Dendritic cell treated with granulocyte-macrophage colony-stimulating factor and Interleukin-4, amounts not matched to agents 40 ng/mL and 50 ng/mL, for 4 days (primary cell): Measurements from ENCODE around the gene CACNA1D.

Experiments
- H3K27ac Mint-ChIP-seq: one replicate; pipeline ENCODE4 v1.8.0; 2022; ENCODE audit warnings: mild to moderate bottlenecking, mixed read lengths
- H3K27me3 Mint-ChIP-seq: one replicate; pipeline ENCODE4 v1.8.0; 2022; ENCODE audit warnings: mild to moderate bottlenecking, mixed read lengths
- H3K36me3 Mint-ChIP-seq: one replicate; pipeline ENCODE4 v1.8.0; 2022; ENCODE audit warnings: low read depth, mixed read lengths
- H3K4me1 Mint-ChIP-seq: one replicate; pipeline ENCODE4 v1.8.0; 2022; ENCODE audit warnings: low read depth, mixed read lengths
- H3K4me3 Mint-ChIP-seq: one replicate; pipeline ENCODE4 v1.8.0; 2022; ENCODE audit warnings: mild to moderate bottlenecking, moderate library complexity, mixed read lengths
- H3K9me3 Mint-ChIP-seq: one replicate; pipeline ENCODE4 v1.8.0; 2022; ENCODE audit warnings: mixed read lengths
- intact Hi-C: fragments of 100-400 bp; cut with micrococcal nuclease; formaldehyde crosslinking; loops from one replicate; pipeline ENCODE4 v1.15.0; 2022

The CACNA1D gene

DNA sequence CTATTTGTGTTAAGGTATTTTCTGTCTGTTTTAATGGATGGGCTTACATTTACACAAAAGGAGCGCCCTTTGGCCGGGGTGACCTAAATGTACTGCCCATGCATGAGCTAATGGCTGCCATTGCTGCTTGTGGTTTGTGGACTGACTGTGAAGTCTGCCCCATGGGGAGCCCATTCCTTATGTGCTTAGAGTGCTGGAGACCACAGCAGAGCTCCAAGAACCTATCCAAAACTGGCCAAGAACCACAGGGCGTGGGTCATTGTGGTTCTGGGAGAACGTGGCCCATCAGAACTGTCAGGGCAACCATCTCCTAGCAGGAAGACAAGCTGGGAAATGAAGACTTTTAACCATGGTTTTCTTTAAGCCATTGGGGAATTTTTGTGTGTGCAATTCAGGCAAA lies 246.5 kb downstream of the CACNA1D start:
- H3K27me3 Mint-ChIP-seq = peaks cover 2% of the 10 kb centered on the region
- peak overlapping the region; percentile 22 for H3K27ac Mint-ChIP-seq
- H3K4me3 Mint-ChIP-seq = no peak overlapping the region
- no peaks in the 10 kb centered on the region for H3K9me3 Mint-ChIP-seq
- H3K4me1 Mint-ChIP-seq = peaks cover 23% of the 10 kb centered on the region
- intact Hi-C loops = no loop called here
- H3K36me3 Mint-ChIP-seq = no peaks in the 10 kb centered on the region

DNA sequence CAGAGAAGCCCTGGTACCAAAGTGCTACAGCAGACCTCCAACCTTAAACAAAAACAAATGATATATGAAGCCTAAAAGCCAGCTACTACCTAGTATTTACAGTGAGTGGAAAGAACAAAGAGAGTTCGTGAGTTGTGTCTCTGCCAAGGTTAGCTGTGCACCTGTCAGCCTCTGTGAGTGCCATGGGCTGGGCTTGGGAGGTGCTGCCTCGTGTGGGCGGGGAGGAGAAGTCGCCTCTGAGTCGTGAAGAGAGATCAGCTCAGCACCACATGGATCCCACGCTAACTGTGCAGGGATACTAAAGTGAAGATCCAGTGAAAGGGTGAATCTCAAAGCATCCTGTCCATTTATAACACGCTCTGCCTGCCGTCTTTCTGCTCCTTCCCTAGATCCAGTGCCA lies 249.9 kb downstream of the CACNA1D start:
- H3K4me1 Mint-ChIP-seq = peaks cover 56% of the 10 kb centered on the region
- intact Hi-C loops = no loop called here
- H3K27me3 Mint-ChIP-seq = peaks cover 2% of the 10 kb centered on the region
- no peaks in the 10 kb centered on the region for H3K9me3 Mint-ChIP-seq
- H3K36me3 Mint-ChIP-seq = peaks cover 23% of the 10 kb centered on the region
- H3K4me3 Mint-ChIP-seq = peak overlapping the region; percentile 38
- H3K27ac Mint-ChIP-seq = peak overlapping the region; percentile 61

DNA sequence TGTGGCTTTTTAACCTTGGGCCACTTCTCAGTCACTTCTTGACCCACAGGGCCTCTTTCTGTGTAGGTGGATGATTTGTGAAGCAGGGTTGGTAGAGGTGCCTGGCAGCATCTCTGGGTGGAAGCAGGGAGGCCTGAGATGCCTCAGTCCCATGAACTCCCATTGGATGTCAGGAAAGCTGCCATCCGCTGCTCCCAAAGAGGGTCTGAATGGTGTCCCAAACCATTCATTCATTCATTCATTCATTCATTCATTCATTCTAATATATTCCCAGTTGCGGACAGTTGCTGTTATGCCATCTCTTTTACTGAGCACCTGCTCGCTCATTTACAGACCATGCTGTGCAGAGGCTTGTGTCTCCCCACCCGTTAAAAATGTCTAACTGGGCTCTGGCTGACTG lies 253.1 kb downstream of the CACNA1D start:
- peaks cover 86% of the 10 kb centered on the region for H3K4me1 Mint-ChIP-seq
- H3K9me3 Mint-ChIP-seq = no peaks in the 10 kb centered on the region
- intact Hi-C loops = loop anchor here (5.0 kb wide), 1 partner anchor 145 kb away; the partner anchor contains the start of gene SELENOK
- no peak overlapping the region for H3K4me3 Mint-ChIP-seq
- H3K36me3 Mint-ChIP-seq = peaks cover 31% of the 10 kb centered on the region
- H3K27ac Mint-ChIP-seq = peak overlapping the region; percentile 99
- H3K27me3 Mint-ChIP-seq = no peaks in the 10 kb centered on the region

DNA sequence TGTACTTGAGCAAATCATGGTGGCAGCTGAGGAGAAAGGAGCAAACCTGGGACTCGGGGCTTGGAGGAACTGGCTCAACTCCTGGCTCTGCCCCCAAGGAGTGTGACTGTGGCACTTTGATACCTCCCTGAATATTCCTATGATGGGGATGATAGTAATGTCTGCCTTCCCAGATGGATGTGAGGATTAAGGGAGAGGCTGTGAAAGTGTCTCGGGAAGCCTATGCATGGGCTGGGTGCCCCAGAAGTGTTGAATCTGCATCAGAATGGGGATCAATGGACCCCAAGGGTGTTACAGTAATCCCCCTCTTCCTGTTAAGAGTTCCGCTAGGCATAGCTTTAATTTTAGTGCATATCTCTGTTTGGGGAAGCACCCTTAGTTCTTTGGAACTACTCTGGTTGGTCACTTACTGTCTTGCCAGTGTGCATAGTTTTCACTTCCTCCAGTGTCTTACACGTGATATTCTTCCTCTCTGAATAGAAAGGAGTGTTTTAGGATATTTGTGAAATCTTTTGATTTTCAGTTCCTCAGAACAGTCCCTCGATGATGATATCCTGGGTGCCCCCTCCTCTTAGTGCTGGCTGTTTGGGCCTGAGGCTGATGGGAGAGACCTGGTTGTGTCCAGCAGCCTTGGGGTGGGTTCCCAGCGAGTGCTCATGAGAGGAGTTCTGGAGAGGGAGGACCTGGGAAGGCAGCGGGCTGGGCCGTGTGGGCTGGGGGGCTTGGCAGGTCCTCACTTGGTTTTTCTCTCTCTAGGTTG lies 254.3 kb downstream of the CACNA1D start:
- Mint-ChIP-seq H3K27ac (peak overlapping the region; percentile 99), H3K9me3 (no peaks in the 10 kb centered on the region), H3K36me3 (peaks cover 31% of the 10 kb centered on the region), H3K4me1 (peaks cover 92% of the 10 kb centered on the region), H3K4me3 (peak overlapping the region; percentile 59), H3K27me3 (no peaks in the 10 kb centered on the region)
- intact Hi-C loops = loop anchor here (5.0 kb wide), 1 partner anchor 144 kb away; the partner anchor contains the start of gene SELENOK

DNA sequence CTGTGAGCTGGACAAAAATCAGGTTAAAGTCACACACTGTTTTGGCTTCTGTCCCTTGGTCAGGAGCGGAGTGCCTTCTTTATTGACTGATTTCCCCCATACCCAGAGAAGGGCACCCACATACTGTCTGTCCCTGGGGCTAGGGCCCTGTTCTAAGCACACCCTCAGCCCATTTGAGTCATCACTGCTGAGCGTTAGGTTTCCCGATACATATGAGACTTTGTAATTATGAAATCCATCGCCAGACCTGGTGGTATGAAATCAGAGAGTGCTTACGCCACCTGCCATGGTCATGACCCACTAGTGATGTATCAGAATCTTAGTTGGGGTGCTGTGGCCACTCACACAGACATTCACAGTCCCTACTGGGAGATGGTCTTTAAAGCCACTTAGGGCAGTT lies 255.0 kb downstream of the CACNA1D start:
- peak overlapping the region; percentile 99 for H3K27ac Mint-ChIP-seq
- H3K4me3 Mint-ChIP-seq = no peak overlapping the region
- H3K27me3 Mint-ChIP-seq = no peaks in the 10 kb centered on the region
- intact Hi-C loops = loop anchor here (5.0 kb wide), 1 partner anchor 143 kb away; the partner anchor contains the start of gene SELENOK
- H3K9me3 Mint-ChIP-seq = no peaks in the 10 kb centered on the region
- peaks cover 92% of the 10 kb centered on the region for H3K4me1 Mint-ChIP-seq
- H3K36me3 Mint-ChIP-seq = peaks cover 31% of the 10 kb centered on the region

DNA sequence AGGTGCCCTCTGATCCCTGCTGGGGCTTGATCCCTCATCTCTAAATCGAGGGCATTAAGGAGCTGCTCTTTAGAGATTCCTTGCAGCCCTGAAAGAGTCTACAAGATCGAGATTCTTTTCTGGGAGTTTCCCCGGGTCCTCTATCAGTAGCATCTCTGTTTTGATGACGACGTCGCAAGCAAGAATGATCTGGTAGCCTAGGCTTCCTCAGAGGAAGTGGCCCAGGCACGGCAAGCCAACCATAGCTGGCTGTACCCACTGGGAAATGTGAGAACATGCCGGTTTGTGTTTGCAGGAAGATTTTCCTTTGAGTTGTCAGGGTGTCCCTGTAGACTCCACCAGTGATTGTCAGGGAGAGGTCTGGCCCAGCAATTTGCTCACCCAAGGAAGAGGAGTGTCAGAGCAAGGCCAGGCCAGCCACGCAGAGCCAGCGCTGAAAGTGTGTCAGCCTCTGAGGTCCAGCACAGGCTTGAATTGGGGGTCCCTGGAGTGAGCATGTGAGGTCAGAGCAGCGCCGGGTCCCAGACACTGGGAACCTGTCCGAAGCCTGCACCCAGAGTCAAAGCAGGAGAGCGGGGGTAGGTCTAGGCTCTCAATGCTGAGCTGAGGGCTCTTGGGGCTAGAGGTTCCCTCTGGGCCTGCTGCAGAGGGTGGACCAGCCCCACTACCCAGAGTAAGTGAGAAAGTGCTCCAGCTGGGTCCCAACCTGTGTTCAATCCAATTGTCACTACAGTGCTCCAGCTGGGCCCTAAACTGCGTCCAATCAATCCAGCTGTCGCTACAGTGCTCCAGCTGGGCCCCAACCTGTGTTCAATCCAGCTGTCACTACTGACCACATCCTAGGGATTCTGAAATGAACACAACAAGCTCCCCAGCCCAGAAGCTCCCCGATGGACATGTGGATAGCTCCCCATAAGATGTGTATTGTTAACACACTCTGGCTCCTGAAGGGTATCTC lies 256.1 kb downstream of the CACNA1D start:
- Mint-ChIP-seq H3K27me3 (no peaks in the 10 kb centered on the region), H3K27ac (peak overlapping the region; percentile 99), H3K4me1 (peaks cover 95% of the 10 kb centered on the region), H3K36me3 (peaks cover 36% of the 10 kb centered on the region), H3K9me3 (no peaks in the 10 kb centered on the region), H3K4me3 (peak overlapping the region; percentile 14)
- intact Hi-C loops = loop anchor here (5.0 kb wide), 1 partner anchor 33 kb away; no protein-coding TSS in a partner anchor

DNA sequence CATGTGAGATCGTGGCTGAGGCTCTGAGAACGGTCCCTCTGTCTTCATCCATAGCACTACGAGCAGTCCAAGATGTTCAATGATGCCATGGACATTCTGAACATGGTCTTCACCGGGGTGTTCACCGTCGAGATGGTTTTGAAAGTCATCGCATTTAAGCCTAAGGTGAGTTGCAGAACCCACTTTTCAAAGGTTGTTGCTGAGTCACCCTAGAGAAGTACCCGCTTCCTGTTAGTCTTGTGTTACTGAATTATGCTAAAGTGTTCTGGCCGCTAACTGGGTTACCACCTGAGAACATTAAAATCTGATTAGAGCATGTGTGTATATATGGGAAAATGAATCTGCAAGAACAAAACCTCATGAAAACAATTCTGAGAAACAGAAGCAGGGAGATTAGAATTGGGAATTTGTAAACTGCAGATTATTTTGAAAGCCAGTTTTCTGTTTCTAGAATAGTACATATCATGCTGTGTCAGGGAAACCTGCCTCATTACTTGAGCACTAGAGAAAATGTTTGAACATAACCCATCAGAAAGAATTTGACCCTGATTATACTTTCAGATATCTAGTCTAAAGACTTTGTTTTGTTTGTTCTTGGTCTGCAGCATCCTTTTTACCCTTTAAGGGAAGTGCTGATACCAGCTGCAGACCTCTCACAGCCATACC lies 259.2 kb downstream of the CACNA1D start:
- Mint-ChIP-seq H3K4me1 (peaks cover 85% of the 10 kb centered on the region), H3K36me3 (peaks cover 22% of the 10 kb centered on the region)
- intact Hi-C loops = loop anchor here (5.0 kb wide), 1 partner anchor 36 kb away; no protein-coding TSS in a partner anchor

DNA sequence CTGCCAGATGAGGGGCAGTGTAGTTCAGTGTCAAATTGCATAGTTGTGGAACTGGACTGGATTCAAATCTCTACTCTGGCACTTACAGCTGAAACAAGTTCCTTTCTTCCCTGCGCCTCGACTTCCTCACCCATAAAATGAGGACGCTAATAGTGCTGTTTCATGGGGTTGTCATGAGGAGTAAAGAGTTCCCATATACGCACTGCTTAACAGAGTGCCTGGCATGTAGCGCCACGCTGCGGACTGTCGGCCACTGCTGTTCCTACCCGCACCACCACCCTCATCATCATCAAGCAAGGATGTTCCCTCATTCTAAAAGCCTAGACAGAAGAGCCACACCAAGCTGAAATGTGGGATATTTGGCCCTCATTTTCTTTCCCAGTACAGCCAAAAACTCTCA lies 259.9 kb downstream of the CACNA1D start:
- intact Hi-C loops = loop anchor here (5.0 kb wide), 1 partner anchor 37 kb away; no protein-coding TSS in a partner anchor
- Mint-ChIP-seq H3K27ac (peak overlapping the region; percentile 99), H3K36me3 (peaks cover 23% of the 10 kb centered on the region), H3K4me1 (peaks cover 78% of the 10 kb centered on the region), H3K4me3 (no peak overlapping the region), H3K9me3 (no peaks in the 10 kb centered on the region), H3K27me3 (peaks cover 9% of the 10 kb centered on the region)

More for the DNA sequence above, 259.2 kb downstream of the CACNA1D start:
- H3K27ac Mint-ChIP-seq = peak overlapping the region; percentile 99
- no peak overlapping the region for H3K4me3 Mint-ChIP-seq
- peaks cover 2% of the 10 kb centered on the region for H3K27me3 Mint-ChIP-seq
- no peaks in the 10 kb centered on the region for H3K9me3 Mint-ChIP-seq

DNA sequence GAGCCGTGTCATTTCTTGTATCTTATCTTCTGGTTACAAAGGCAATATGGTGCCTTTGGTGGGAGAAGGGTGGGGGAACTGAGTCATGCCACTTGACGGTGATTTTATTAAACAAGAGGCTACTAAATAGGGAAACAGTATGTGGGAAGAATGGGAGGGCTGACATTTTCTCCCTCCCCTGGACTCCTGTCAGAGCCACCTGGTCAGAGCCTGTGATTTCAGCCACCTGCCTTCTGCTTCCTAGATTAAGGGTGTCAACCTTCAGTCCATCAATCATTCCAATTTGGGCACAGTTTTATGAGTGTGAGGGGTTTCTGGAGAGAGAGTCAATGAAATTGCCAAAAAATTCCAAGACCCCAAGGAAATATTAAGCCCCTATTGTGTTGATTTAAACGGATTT lies 264.4 kb downstream of the CACNA1D start:
- H3K36me3 Mint-ChIP-seq = peaks cover 26% of the 10 kb centered on the region
- peaks cover 36% of the 10 kb centered on the region for H3K4me1 Mint-ChIP-seq
- intact Hi-C loops = no loop called here
- no peaks in the 10 kb centered on the region for H3K9me3 Mint-ChIP-seq
- H3K4me3 Mint-ChIP-seq = no peak overlapping the region
- H3K27me3 Mint-ChIP-seq = peaks cover 12% of the 10 kb centered on the region
- H3K27ac Mint-ChIP-seq = no peak overlapping the region

DNA sequence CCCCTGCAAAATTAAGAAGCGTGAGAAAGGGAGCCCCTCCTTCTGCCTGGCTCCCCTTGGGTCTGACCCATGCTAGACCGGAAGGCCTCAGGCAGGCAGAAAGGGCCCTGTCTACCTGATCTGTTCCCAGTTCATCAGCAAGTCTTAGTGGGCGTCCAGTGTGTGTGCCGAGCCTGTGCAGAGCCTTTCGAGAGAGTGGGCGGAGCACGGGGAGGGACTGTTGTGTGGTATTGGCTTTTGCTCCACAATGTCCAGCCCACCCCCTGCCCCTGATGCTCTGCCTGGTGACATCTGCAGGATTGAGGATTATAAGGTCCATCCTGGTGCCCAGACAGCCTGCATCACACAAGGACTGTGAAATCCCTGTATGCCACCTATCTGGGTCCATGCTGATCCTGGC lies 268.9 kb downstream of the CACNA1D start:
- Mint-ChIP-seq H3K27ac (peak overlapping the region; percentile 61), H3K27me3 (peaks cover 25% of the 10 kb centered on the region), H3K4me3 (no peak overlapping the region), H3K9me3 (no peaks in the 10 kb centered on the region), H3K36me3 (peaks cover 37% of the 10 kb centered on the region), H3K4me1 (peaks cover 7% of the 10 kb centered on the region)
- intact Hi-C loops = no loop called here

DNA sequence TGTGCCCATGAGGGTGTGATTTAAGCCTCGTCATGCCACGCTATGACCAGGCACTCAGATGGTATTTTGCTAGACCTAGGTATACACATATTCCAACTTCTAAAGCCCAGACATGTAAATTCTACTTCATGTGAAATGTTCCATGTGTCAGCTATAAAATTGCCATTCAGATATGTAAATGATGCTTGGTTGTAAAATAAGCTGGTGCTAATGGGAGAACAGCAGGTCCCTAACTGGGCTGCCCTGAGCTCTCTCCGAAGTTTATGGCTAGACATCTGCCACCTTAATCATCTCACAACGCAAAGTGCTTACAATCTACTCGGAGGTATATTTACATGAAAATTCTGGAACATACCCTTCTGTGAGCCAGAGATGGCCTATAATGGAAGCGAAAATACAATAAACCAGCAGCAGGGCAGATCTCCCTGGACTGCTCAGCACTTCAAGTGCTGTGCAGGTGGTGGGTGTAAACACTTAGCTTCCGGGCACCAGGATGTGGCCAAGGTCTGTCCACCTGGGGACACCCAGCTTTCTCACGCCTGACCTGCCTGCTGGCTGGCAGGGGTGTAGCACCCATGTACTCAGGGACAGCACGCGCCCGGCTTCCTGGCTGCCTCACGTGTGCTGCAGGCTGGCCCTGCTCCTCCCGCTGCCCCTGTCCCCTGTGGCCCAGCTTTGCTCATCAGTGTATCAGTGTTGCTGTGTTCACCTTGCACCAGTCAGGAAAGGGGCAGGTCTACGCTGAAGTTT lies 269.8 kb downstream of the CACNA1D start:
- H3K36me3 Mint-ChIP-seq = peaks cover 33% of the 10 kb centered on the region

DNA sequence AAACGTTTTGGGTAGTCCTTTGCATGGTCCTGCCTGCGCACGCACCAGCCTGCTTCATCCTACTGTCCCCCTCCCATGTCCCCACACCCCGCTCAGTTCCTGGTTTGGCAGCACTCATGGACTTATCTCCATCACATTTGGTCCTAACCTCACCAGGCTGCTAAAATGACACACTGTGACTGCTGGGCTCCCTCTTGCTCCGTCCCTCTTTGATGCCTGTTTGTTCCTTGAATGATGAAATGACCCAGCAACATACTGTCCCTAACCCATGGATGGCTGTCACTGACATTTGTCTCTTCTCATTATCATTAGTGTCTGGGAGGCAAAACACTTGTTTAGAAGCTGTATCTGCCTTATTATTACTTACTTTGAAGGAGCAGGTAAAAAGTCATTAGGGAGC lies 271.3 kb downstream of the CACNA1D start:
- Mint-ChIP-seq H3K4me1 (peaks cover 12% of the 10 kb centered on the region), H3K27me3 (peaks cover 35% of the 10 kb centered on the region), H3K9me3 (no peaks in the 10 kb centered on the region), H3K36me3 (peaks cover 45% of the 10 kb centered on the region), H3K27ac (no peak overlapping the region), H3K4me3 (no peak overlapping the region)
- intact Hi-C loops = no loop called here

More for the DNA sequence above, 269.8 kb downstream of the CACNA1D start:
- Mint-ChIP-seq H3K9me3 (no peaks in the 10 kb centered on the region), H3K27ac (no peak overlapping the region), H3K4me3 (no peak overlapping the region), H3K4me1 (peaks cover 8% of the 10 kb centered on the region), H3K27me3 (peaks cover 26% of the 10 kb centered on the region)
- intact Hi-C loops = no loop called here

DNA sequence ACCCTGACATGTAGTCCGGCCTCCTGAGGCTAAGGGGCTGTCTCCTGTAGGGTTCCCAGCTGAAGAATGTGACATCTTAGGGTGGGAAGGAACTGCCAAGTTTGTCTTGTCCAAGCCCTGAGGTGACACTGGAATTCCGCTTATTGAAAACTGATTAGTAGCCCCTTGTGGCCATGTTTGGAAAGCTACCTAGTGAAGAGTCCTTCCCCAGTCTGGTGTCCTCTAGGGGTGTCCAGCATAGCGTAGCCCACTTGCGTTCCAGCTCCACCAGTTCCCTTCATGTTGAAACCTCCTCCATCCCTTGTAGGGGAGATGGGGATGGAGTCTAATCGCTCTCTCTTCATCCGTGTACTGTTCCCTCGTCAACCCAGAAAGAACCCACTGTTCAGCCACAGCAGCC lies 272.3 kb downstream of the CACNA1D start:
- intact Hi-C loops = no loop called here
- Mint-ChIP-seq H3K9me3 (no peaks in the 10 kb centered on the region), H3K4me3 (no peak overlapping the region), H3K4me1 (peaks cover 12% of the 10 kb centered on the region), H3K36me3 (peaks cover 45% of the 10 kb centered on the region), H3K27ac (no peak overlapping the region), H3K27me3 (peaks cover 40% of the 10 kb centered on the region)
